Suprapubic skin (tissue), 3 donors: Measurements from ENCODE around the gene STARD9.

Source experiments
- EP300 ChIP-seq: sonication (generic); formaldehyde crosslinking; IDR thresholded peaks from one replicate; pipeline ENCODE4 v1.6.1; 2017; ENCODE audit warnings: antibody characterized with exemption
- POLR2A ChIP-seq, 2 donors: fragments of 450-650 bp; IDR thresholded peaks; one replicate each; pipeline ENCODE4 v1.6.1; 2017; ENCODE audit warnings: antibody characterized with exemption in 2 of 2, mild to moderate bottlenecking in 2 of 2, moderate library complexity in 2 of 2
- TF ChIP-seq, protein P1 (sequence below), 2 donors: fragments of 200-600 bp in 1 of 2; fragments of 450-650 bp in 1 of 2; sonication (generic) in 1 of 2; IDR thresholded peaks; one replicate each; pipeline ENCODE4 v1.5.1; 2016 to 2019; ENCODE audit warnings: antibody characterized with exemption in 2 of 2, mild to moderate bottlenecking in 1 of 2, moderate library complexity in 1 of 2

DNA sequence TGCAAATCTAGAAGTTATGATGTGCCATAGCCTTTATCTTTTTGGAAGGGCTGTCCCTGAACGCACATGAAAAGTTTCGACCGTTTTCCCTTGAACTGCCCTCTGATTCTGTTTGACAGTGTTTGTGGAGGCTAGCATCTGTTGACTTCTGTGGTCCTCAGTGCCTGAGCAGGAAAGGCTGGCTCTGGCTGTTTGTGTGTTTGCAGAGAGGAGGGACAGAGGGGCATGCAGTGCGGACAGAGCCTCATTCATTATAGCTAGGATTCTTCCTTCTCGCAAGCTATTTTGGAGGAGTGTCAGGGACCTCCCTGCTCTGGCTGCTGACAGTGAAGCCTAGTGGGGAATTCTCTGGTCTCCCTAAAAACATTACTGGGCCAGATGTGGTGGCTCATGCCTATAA is 97.0 kb downstream of the STARD9 start:
- TF ChIP-seq, protein P1, sequence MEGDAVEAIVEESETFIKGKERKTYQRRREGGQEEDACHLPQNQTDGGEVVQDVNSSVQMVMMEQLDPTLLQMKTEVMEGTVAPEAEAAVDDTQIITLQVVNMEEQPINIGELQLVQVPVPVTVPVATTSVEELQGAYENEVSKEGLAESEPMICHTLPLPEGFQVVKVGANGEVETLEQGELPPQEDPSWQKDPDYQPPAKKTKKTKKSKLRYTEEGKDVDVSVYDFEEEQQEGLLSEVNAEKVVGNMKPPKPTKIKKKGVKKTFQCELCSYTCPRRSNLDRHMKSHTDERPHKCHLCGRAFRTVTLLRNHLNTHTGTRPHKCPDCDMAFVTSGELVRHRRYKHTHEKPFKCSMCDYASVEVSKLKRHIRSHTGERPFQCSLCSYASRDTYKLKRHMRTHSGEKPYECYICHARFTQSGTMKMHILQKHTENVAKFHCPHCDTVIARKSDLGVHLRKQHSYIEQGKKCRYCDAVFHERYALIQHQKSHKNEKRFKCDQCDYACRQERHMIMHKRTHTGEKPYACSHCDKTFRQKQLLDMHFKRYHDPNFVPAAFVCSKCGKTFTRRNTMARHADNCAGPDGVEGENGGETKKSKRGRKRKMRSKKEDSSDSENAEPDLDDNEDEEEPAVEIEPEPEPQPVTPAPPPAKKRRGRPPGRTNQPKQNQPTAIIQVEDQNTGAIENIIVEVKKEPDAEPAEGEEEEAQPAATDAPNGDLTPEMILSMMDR (IDR thresholded peaks at IDR 0.05), result no peak
- TF ChIP-seq EP300 (no peak), POLR2A (IDR thresholded peaks at IDR 0.05) (no peak)
